22Rv1 (cell line): ENCODE data around the gene EIF4G3.

ENCODE experiments used
- ZFX ChIP-seq: fragments of 450-650 bp; IDR thresholded peaks from 2 replicates; pipeline ENCODE4 v1.6.1; 2017; ENCODE audit warnings: antibody characterized with exemption, borderline replicate concordance
- TF ChIP-seq, protein P1 (sequence below): fragments of 450-650 bp; IDR thresholded peaks from 2 replicates; pipeline ENCODE4 v1.5.1; 2017; ENCODE audit warnings: mild to moderate bottlenecking

DNA sequence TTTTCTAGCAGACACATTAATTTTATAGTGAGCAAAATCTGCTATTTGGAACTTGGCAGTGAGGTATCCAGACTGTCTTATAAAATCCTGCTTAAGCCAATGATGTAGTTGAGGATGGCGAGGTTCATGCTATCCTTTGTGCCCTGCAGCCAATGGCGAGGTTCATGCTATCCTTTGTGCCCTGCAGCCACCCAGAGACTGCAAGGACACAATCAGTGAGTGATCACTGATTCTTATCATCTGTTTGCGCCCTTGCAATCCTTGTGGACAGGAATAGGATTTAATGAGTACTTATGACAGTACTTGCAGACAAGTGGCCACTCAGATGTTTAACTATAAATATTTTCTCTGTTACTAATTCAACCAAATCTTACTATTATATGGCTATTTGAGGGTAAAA lies 112.6 kb downstream of the EIF4G3 start:
- TF ChIP-seq, protein P1, sequence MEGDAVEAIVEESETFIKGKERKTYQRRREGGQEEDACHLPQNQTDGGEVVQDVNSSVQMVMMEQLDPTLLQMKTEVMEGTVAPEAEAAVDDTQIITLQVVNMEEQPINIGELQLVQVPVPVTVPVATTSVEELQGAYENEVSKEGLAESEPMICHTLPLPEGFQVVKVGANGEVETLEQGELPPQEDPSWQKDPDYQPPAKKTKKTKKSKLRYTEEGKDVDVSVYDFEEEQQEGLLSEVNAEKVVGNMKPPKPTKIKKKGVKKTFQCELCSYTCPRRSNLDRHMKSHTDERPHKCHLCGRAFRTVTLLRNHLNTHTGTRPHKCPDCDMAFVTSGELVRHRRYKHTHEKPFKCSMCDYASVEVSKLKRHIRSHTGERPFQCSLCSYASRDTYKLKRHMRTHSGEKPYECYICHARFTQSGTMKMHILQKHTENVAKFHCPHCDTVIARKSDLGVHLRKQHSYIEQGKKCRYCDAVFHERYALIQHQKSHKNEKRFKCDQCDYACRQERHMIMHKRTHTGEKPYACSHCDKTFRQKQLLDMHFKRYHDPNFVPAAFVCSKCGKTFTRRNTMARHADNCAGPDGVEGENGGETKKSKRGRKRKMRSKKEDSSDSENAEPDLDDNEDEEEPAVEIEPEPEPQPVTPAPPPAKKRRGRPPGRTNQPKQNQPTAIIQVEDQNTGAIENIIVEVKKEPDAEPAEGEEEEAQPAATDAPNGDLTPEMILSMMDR = no peak
- no peak for TF ChIP-seq ZFX
